Ectodermal cell (in vitro differentiated cells): ENCODE results near the gene FGFR1OP2.
"Not testable (repeated sequence)": the region's sequence is repeated elsewhere in the genome, so short reads cannot be mapped to it uniquely, and the experiment has no call there.

ENCODE experiments used
- H3K27ac ChIP-seq: 2 replicates; pipeline ENCODE4 v1.7.0; 2013; ENCODE audit warnings: mild to moderate bottlenecking, low read depth, low read length; ENCODE audit not compliant: insufficient read depth, poor library complexity, severe bottlenecking
- H3K27me3 ChIP-seq: 2 replicates; pipeline ENCODE4 v1.7.0; 2013; ENCODE audit warnings: mild to moderate bottlenecking, low read length; ENCODE audit not compliant: insufficient read depth, control insufficient read depth, poor library complexity, severe bottlenecking
- H3K36me3 ChIP-seq: one replicate; pipeline ENCODE4 v1.7.0; 2013; ENCODE audit warnings: low read length; ENCODE audit not compliant: control insufficient read depth, insufficient read depth
- H3K4me1 ChIP-seq: one replicate; pipeline ENCODE4 v1.7.0; 2013; ENCODE audit warnings: low read length; ENCODE audit not compliant: control insufficient read depth, insufficient read depth
- H3K4me3 ChIP-seq: 2 replicates; pipeline ENCODE4 v1.7.0; 2013; ENCODE audit warnings: low read depth, low read length, control low read depth; ENCODE audit not compliant: insufficient read depth
- H3K9me3 ChIP-seq: 2 replicates; pipeline ENCODE4 v1.7.0; 2013; ENCODE audit warnings: mild to moderate bottlenecking, low read length, moderate library complexity; ENCODE audit not compliant: control insufficient read depth
- WGBS, 2 experiments: methylation state at CpG; one replicate each; pipeline ENCODE4 v1.1.7; 2013; ENCODE audit warnings: missing lambda C conversion rate in 2 of 2; 5-methylcytosine and 5-hydroxymethylcytosine counted together

FGFR1OP2 gene

GRCh38 chr12:26940516-26941214 is 2.4 kb downstream of the FGFR1OP2 start:
- no peak overlapping the region for H3K4me3 ChIP-seq
- H3K4me1 ChIP-seq = peaks cover 16% of the 10 kb centered on the region
- 88 to 98% methylated on average over 1 to 2 of the region's 3 CpGs for WGBS, 2 experiments
- H3K9me3 ChIP-seq = no peaks in the 10 kb centered on the region
- no peaks in the 10 kb centered on the region for H3K36me3 ChIP-seq
- no peak overlapping the region for H3K27ac ChIP-seq
- H3K27me3 ChIP-seq = no peaks in the 10 kb centered on the region

- 93 to 100% methylated on average over 1 of the region's 1 CpG for WGBS, 2 experiments
Observed at GRCh38 chr12:26941215-26941594, 2.9 kb downstream of the FGFR1OP2 start.

GRCh38 chr12:26948309-26948708 is 10.0 kb downstream of the FGFR1OP2 start:
- Histone ChIP-seq H3K27me3 (no peaks in the 10 kb centered on the region), H3K36me3 (no peaks in the 10 kb centered on the region), H3K9me3 (no peaks in the 10 kb centered on the region), H3K4me1 (no peaks in the 10 kb centered on the region), H3K4me3 (no peak overlapping the region), H3K27ac (no peak overlapping the region)
- 92 to 97% methylated on average over 1 of the region's 1 CpG for WGBS, 2 experiments

More at GRCh38 chr12:26941215-26941594, 2.9 kb downstream of the FGFR1OP2 start:
- Histone ChIP-seq H3K36me3 (no peaks in the 10 kb centered on the region), H3K4me3 (no peak overlapping the region), H3K9me3 (no peaks in the 10 kb centered on the region), H3K4me1 (peaks cover 11% of the 10 kb centered on the region), H3K27me3 (no peaks in the 10 kb centered on the region), H3K27ac (no peak overlapping the region)

- H3K27me3 ChIP-seq = no peaks in the 10 kb centered on the region
- WGBS, 2 experiments = 86% methylated on average over 1 of the region's 1 CpG
- H3K4me1 ChIP-seq = no peaks in the 10 kb centered on the region
- H3K4me3 ChIP-seq = no peak overlapping the region
- H3K9me3 ChIP-seq = no peaks in the 10 kb centered on the region
- H3K27ac ChIP-seq = no peak overlapping the region
- peaks cover 4% of the 10 kb centered on the region for H3K36me3 ChIP-seq
Observed at GRCh38 chr12:26953447-26953846, 15.2 kb downstream of the FGFR1OP2 start.

GRCh38 chr12:26954027-26954426 is 15.8 kb downstream of the FGFR1OP2 start:
- no peak overlapping the region for H3K27ac ChIP-seq
- H3K4me1 ChIP-seq = no peaks in the 10 kb centered on the region
- no peaks in the 10 kb centered on the region for H3K9me3 ChIP-seq
- no peak overlapping the region for H3K4me3 ChIP-seq
- peaks cover 4% of the 10 kb centered on the region for H3K36me3 ChIP-seq
- no peaks in the 10 kb centered on the region for H3K27me3 ChIP-seq
- WGBS, 2 experiments = 92 to 93% methylated on average over 4 of the region's 4 CpGs

- not testable (repeated sequence) for H3K27ac ChIP-seq, H3K4me1 ChIP-seq, H3K36me3 ChIP-seq, H3K27me3 ChIP-seq, H3K4me3 ChIP-seq, H3K9me3 ChIP-seq
- WGBS, 2 experiments = 89 to 90% methylated on average over 7 of the region's 7 CpGs
Observed at GRCh38 chr12:26961391-26961790, 23.1 kb downstream of the FGFR1OP2 start.

GRCh38 chr12:26961803-26962202 is 23.5 kb downstream of the FGFR1OP2 start:
- peaks cover 1% of the 10 kb centered on the region for H3K36me3 ChIP-seq
- no peaks in the 10 kb centered on the region for H3K9me3 ChIP-seq
- H3K4me3 ChIP-seq = no peak overlapping the region
- WGBS, 2 experiments = 94 to 96% methylated on average over 1 of the region's 1 CpG
- H3K4me1 ChIP-seq = no peaks in the 10 kb centered on the region
- H3K27ac ChIP-seq = no peak overlapping the region
- H3K27me3 ChIP-seq = no peaks in the 10 kb centered on the region

GRCh38 chr12:26963413-26963812 is 25.1 kb downstream of the FGFR1OP2 start:
- Histone ChIP-seq H3K27ac (no peak overlapping the region), H3K4me1 (no peaks in the 10 kb centered on the region), H3K9me3 (no peaks in the 10 kb centered on the region), H3K4me3 (no peak overlapping the region), H3K36me3 (no peaks in the 10 kb centered on the region), H3K27me3 (no peaks in the 10 kb centered on the region)
- WGBS, 2 experiments = 80 to 100% methylated on average over 1 of the region's 1 CpG

- no peaks in the 10 kb centered on the region for H3K27me3 ChIP-seq
- H3K9me3 ChIP-seq = no peaks in the 10 kb centered on the region
- H3K27ac ChIP-seq = no peak overlapping the region
- 95 to 96% methylated on average over 3 of the region's 3 CpGs for WGBS, 2 experiments
- H3K4me1 ChIP-seq = no peaks in the 10 kb centered on the region
- H3K36me3 ChIP-seq = no peaks in the 10 kb centered on the region
- no peak overlapping the region for H3K4me3 ChIP-seq
Observed at GRCh38 chr12:26966842-26967241, 28.6 kb downstream of the FGFR1OP2 start.

- no peaks in the 10 kb centered on the region for H3K9me3 ChIP-seq
- H3K27me3 ChIP-seq = no peaks in the 10 kb centered on the region
- H3K4me3 ChIP-seq = no peak overlapping the region
- H3K27ac ChIP-seq = no peak overlapping the region
- 91% methylated on average over 2 of the region's 2 CpGs for WGBS, 2 experiments
- H3K36me3 ChIP-seq = peaks cover 8% of the 10 kb centered on the region
- no peaks in the 10 kb centered on the region for H3K4me1 ChIP-seq
Observed at GRCh38 chr12:26970136-26970535, 31.9 kb downstream of the FGFR1OP2 start.

GRCh38 chr12:26971963-26972362 is 33.7 kb downstream of the FGFR1OP2 start:
- Histone ChIP-seq H3K36me3 (peaks cover 8% of the 10 kb centered on the region), H3K9me3 (no peaks in the 10 kb centered on the region), H3K4me1 (no peaks in the 10 kb centered on the region), H3K27me3 (no peaks in the 10 kb centered on the region), H3K27ac (no peak overlapping the region), H3K4me3 (no peak overlapping the region)
- WGBS, 2 experiments = 94 to 97% methylated on average over 2 of the region's 2 CpGs
